GM21528 (cell line): ENCODE measurements around the gene FGD5.
A peak's percentile ranks its signal among the peaks of the same experiment; 100 is the strongest.

ENCODE experiments used
- ATAC-seq: cut with Tn5 transposase; IDR thresholded peaks from one replicate; pipeline ENCODE4 v1.9.1; 2021; ENCODE audit warnings: mild to moderate bottlenecking, moderate library complexity; ENCODE audit not compliant: unreplicated experiment, low FRiP score

The FGD5 gene, protein sequence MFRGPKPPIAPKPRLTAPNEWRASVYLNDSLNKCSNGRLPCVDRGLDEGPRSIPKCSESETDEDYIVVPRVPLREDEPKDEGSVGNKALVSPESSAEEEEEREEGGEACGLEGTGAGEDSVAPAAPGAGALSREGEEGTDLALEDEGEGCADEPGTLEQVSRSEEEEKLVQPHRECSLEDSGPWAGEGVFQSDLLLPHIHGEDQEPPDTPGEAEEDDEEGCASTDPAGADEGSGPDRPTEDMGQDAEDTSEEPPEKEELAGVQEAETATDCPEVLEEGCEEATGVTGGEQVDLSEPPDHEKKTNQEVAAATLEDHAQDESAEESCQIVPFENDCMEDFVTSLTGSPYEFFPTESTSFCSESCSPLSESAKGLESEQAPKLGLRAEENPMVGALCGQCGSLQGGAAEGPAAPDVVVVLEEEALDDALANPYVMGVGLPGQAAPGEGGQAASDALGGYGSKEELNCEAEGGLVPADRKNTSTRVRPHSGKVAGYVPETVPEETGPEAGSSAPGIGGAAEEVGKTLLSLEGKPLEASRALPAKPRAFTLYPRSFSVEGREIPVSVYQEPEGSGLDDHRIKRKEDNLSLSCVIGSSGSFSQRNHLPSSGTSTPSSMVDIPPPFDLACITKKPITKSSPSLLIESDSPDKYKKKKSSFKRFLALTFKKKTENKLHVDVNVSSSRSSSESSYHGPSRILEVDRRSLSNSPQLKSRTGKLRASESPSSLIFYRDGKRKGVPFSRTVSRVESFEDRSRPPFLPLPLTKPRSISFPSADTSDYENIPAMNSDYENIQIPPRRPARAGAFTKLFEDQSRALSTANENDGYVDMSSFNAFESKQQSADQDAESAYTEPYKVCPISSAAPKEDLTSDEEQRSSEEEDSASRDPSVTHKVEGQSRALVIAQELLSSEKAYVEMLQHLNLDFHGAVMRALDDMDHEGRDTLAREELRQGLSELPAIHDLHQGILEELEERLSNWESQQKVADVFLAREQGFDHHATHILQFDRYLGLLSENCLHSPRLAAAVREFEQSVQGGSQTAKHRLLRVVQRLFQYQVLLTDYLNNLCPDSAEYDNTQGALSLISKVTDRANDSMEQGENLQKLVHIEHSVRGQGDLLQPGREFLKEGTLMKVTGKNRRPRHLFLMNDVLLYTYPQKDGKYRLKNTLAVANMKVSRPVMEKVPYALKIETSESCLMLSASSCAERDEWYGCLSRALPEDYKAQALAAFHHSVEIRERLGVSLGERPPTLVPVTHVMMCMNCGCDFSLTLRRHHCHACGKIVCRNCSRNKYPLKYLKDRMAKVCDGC (N-terminal part only)

GRCh38 chr3:14818804-14819500 lies at the start of gene FGD5:
TSS of gene FGD5 (plus strand) at chr3:14818962. CDS start at chr3:14819072, 110 bp downstream.
- ATAC-seq: no peak

GRCh38 chr3:14769544-14770325 lies 49.0 kb upstream of the FGD5 start:
- ATAC-seq: no peak

DNA sequence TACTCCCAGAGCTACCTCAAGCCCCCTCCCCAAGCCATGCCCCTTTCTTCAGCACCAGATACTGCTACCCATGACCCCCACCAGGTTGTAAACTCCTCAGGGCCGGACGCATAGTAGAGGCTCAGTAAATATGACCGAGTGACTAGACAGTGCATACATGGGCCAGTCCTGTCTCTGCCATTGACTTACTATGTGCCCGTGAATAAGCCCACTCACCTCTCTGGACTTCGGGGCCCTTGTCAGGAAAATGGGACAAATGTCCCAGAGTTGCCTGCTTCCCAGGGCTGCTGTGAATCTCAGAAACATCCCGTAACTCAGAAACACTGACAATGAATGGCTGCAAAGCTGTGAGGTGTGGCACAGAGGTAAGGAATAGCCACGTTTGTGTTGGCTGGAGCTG lies 48.2 kb upstream of the FGD5 start:
- no peak for ATAC-seq

DNA sequence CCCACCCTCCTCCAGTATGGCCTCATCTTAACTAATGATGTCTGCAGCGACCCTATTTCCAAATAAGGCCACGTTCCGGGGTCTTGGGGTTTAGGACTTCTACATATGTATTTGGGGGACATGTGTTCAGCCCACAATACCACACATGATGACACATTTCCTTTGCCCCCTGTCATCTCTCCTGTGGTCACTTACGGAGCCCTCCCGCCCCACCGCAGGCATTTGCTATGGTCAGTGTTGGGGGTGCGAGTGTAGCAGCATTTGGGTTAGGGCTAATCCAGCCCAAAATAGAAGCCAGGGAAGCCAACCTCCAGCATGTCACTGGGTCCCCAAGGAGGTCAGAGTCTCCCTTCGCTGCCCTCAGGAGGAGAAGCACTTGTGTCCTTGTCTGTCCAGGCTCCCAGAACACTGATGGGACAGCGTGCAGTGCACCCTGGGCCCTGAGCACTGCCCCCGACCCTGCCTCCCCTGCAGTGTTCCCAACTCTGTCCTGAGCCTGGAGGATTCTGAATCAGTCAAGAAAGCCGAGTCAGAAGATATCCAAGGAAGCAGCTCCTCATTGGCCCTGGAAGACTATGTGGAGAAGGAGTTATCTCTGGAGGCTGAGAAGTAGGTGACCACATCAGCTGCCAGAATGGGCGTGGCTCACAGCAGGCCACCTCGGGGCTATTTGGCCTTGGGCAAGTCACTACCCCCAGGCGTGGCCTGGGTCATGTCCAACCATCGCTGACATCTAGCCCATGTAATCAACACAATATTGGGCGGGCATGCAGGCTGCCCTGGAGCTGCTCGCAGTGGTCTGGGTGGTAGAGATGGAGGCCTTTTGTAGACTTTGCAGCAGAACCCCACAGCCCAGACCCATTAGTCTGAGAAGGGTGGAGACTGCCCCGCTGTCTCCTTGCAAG lies 46.9 kb upstream of the FGD5 start:
- ATAC-seq: no peak

DNA sequence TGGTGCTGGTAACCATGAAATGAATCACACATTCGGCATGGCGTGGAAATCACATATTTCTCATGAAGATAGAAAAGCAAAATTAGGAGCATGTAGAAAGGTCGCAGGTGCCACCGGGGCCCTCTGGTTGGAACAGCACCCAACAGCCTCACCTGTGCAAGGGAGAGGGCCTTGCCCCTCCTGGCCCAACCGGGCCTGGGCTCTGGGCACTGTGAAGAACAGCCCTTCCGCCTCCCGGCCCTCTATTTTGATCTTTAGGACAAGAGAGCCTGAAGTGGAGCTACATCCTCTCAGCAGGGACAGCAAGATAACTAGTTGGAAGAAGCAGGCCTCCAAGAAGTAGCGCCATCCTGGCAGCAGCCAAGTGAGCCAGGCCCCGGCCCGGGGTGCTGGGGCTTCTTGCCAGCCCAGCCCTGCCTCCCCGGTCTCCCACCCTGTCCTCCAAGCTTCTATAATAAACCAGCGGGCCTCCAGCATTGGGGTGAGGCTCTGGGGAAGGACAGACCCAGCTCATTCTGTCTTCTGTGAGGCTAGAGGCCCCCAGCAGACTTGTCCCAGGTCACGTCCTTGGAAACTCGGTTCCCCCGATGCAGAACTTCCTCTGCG lies 46.1 kb upstream of the FGD5 start:
- no peak for ATAC-seq

DNA sequence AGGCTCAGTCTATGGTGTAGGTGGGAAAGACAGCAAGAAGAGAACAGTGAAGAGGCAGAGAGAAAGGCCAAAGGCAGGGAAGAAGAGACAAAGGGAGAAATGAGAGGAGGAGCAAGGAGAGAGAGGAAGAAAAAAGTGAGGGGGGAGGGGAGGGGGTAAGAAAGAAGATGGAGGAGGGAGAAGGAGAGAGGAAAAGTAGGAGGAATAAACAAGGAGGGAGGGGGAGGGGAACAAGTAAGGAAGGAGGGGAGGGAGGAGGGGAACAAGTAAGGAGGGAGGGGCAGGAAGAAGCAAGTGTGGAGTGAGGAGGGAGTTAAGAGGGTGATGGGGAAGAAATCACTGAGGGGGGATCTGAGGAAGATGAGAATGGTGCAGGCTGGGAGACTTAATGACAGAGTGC lies 45.5 kb upstream of the FGD5 start:
- no peak for ATAC-seq

- no peak for ATAC-seq
Observed at GRCh38 chr3:14773691-14774128, 45.1 kb upstream of the FGD5 start.

DNA sequence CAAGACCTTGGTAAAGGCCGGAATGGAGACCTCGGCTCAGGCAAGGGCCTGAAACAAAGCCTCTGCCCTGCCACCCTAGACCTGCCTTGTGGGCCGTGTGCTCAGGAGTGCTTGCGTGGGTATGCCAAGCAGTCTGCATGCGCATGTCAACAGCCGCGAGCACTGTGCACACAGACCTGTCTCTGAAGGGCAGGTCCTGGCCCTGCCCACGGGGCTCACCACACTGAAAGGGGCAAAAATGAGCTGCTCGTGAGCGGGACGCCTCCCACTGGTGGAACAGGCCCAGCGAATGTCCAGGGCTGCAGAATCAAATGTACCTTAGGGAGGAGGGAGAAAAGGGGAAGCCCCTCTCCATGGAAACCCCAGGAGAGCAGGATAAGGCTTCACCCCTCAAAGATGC lies 44.3 kb upstream of the FGD5 start:
- no peak for ATAC-seq

GRCh38 chr3:14775011-14775410 lies 43.8 kb upstream of the FGD5 start:
- no peak for ATAC-seq

- ATAC-seq: no peak
Observed at GRCh38 chr3:14775563-14775962, 43.2 kb upstream of the FGD5 start.

GRCh38 chr3:14779069-14779685 lies 39.6 kb upstream of the FGD5 start:
- no peak for ATAC-seq

- ATAC-seq: peak; percentile 80
Observed at GRCh38 chr3:14780927-14781507, 37.7 kb upstream of the FGD5 start.

- ATAC-seq: no peak
Observed at GRCh38 chr3:14783480-14784086, 35.2 kb upstream of the FGD5 start.

DNA sequence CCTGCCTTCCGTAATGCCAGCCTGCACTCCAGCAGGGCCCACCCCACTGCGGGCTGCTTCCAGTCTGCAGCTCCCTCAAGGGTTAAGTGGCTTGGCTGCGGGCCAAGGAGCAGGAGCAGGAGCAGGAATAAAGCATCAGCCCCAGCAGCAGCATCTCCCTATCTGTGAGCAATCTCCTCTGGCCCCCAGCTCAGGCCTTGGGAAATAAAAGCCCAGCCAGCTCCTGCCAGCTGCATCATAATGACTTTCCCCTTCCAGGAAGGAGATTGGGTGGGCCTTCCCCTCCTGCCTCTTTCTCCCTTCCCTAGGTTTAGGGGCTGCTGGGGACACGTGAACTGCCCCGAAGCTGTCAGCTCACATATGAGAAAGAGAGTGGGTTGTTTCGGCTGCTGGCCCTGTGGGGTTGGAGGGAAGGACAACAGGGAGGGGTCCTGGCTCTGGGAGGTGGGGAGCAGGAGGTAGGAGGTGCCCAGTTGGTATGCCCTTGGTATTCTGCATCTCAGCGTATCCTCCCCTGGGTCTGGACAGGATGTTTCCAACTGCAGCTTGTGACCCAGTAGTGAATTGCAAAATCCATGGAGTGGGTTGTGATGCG lies 34.6 kb upstream of the FGD5 start:
- no peak for ATAC-seq

- no peak for ATAC-seq
Observed at GRCh38 chr3:14785207-14786155, 33.3 kb upstream of the FGD5 start.
